VCaP (cell line): ENCODE data around the gene WDR54.

Experiments
- H3K27ac ChIP-seq: fragments of 450-650 bp; 2 replicates; pipeline ENCODE4 v1.5.1; 2017
- CTCF ChIP-seq: fragments of 450-650 bp; conservative IDR thresholded peaks from 2 replicates; pipeline ENCODE4 v1.5.1; 2017; ENCODE audit warnings: mild to moderate bottlenecking, moderate library complexity

Gene WDR54

GRCh38 chr2:74417197-74417596, 4.3 kb upstream of the WDR54 start:
- no peak overlapping the region for H3K27ac ChIP-seq
- TF ChIP-seq CTCF, result no peak

- no peak overlapping the region for H3K27ac ChIP-seq
- TF ChIP-seq CTCF, result no peak
These were observed 3.8 kb upstream of the WDR54 start for GRCh38 chr2:74417763-74418162.

GRCh38 chr2:74418312-74418711, 3.2 kb upstream of the WDR54 start:
- TF ChIP-seq CTCF, result no peak
- no peak overlapping the region for H3K27ac ChIP-seq

- no peak for TF ChIP-seq CTCF
- H3K27ac ChIP-seq, result no peak overlapping the region
These were observed 2.2 kb upstream of the WDR54 start for GRCh38 chr2:74419345-74419744.

- no peak overlapping the region for H3K27ac ChIP-seq
- no peak for TF ChIP-seq CTCF
These were observed 1.5 kb upstream of the WDR54 start for GRCh38 chr2:74420006-74420405.

GRCh38 chr2:74420443-74421103, 957 bp upstream of the WDR54 start:
- H3K27ac ChIP-seq, result peak overlapping the region; percentile 75

GRCh38 chr2:74423231-74424095, 1.9 kb downstream of the WDR54 start:
- H3K27ac ChIP-seq, result no peak overlapping the region
- no peak for TF ChIP-seq CTCF
